ENCODE measurements around the gene CTSW. TPM values are rescaled to one million over a fixed set of nuclear protein-coding genes. Genes with fewer than 3 reads are reported as not detected.

CTSW gene
- total and polyA plus RNA-seq, 2 of the 4 experiments (the other 2 are of a cell fraction) = 0.07 to 0.18 TPM

- TF ChIP-seq CTCF (conservative IDR thresholded peaks at IDR 0.05; ENCODE audit: low read depth, low read length) (no peak), CEBPB (IDR thresholded peaks at IDR 0.05; ENCODE audit: low read depth, low read length) (no peak), FOS (IDR thresholded peaks at IDR 0.05; ENCODE audit: low read depth, low read length) (no peak), MXI1 (IDR thresholded peaks at IDR 0.05; ENCODE audit: borderline replicate concordance, low read depth, low read length) (peak; percentile 81; the same call in 1 of the 2 replicates), MAFK (IDR thresholded peaks at IDR 0.05; ENCODE audit: low read depth, low read length) (no peak), RAD21 (IDR thresholded peaks at IDR 0.05; ENCODE audit: low read length) (peak; percentile 11; the same call in 1 of the 2 replicates), SMC3 (IDR thresholded peaks at IDR 0.05; ENCODE audit: low read depth, low read length) (no peak), RFX5 (IDR thresholded peaks at IDR 0.05; ENCODE audit: low read depth, low read length) (no peak)
Observed at GRCh38 chr11:65890324-65891218, 10.9 kb downstream of the CTSW start, which contains the start of gene CCDC85B (continued).

Data from IMR-90 (cell line).